ENCODE measurements around the gene ZNF407. TPM values are rescaled to one million over a fixed set of nuclear protein-coding genes. Genes with fewer than 3 reads are reported as not detected.

Gene ZNF407
- total RNA-seq, 2 donors from 2014 or later, result 11.7 to 22.2 TPM

- Histone ChIP-seq H3K9me3 (no peaks in the 10 kb centered on the region), H3K27ac (no peak overlapping the region), H3K4me3 (no peak overlapping the region), H3K4me1 (replicated peaks) (no peaks in the 10 kb centered on the region), H3K36me3 (no peaks in the 10 kb centered on the region), H3K27me3 (replicated peaks; ENCODE audit: insufficient read depth) (peaks cover 7% of the 10 kb centered on the region)
- intact Hi-C loops (cut with DNase I), result no loop called here
- DNase-seq (ENCODE audit: low spot score), result no peak
- 94% methylated on average over 16 of the region's 16 CpGs for WGBS
- TF ChIP-seq CTCF (IDR thresholded peaks at IDR 0.05), result no peak
- TF ChIP-seq POLR2AphosphoS5 (IDR thresholded peaks at IDR 0.05), result no peak
- no peak for TF ChIP-seq POLR2A (IDR thresholded peaks at IDR 0.05)
Measured at GRCh38 chr18:75112186-75113096, 514.8 kb downstream of the ZNF407 start.

DNA sequence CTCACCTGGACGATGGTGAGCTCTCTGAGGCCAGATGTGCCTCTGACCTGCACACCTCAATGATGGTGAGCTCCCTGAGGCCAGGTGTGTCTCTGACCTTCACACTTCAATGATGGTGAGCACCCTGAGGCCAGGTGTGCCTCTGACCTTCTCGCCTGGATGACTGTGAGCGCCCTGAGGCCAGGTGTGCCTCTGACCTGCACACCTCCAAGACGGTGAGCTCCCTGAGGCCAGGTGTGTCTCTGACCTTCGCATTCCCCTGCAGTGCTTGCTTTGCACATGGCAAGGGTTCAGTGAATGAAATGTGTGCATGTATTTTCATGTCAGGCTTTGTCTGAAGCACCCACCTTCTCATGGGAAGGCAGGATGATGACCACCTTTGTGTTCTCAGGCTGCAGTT is 515.8 kb downstream of the ZNF407 start:
- Histone ChIP-seq H3K4me3 (no peak overlapping the region), H3K36me3 (no peaks in the 10 kb centered on the region), H3K27ac (no peak overlapping the region), H3K4me1 (replicated peaks) (no peaks in the 10 kb centered on the region), H3K9me3 (no peaks in the 10 kb centered on the region), H3K27me3 (replicated peaks; ENCODE audit: insufficient read depth) (peaks cover 7% of the 10 kb centered on the region)
- no peak for DNase-seq (ENCODE audit: low spot score)
- 96% methylated on average over 5 of the region's 5 CpGs for WGBS
- intact Hi-C loops (cut with DNase I), result no loop called here
- TF ChIP-seq POLR2AphosphoS5 (IDR thresholded peaks at IDR 0.05), result no peak
- TF ChIP-seq CTCF (IDR thresholded peaks at IDR 0.05), result no peak
- no peak for TF ChIP-seq POLR2A (IDR thresholded peaks at IDR 0.05)

- no peak for DNase-seq (ENCODE audit: low spot score)
- Histone ChIP-seq H3K9me3 (no peaks in the 10 kb centered on the region), H3K4me3 (no peak overlapping the region), H3K4me1 (replicated peaks) (no peaks in the 10 kb centered on the region), H3K27me3 (replicated peaks; ENCODE audit: insufficient read depth) (peaks cover 7% of the 10 kb centered on the region), H3K27ac (no peak overlapping the region), H3K36me3 (no peaks in the 10 kb centered on the region)
- TF ChIP-seq POLR2AphosphoS5 (IDR thresholded peaks at IDR 0.05) (no peak), CTCF (IDR thresholded peaks at IDR 0.05) (no peak), POLR2A (IDR thresholded peaks at IDR 0.05) (no peak)
- intact Hi-C loops (cut with DNase I), result no loop called here
- 86% methylated on average over 6 of the region's 6 CpGs for WGBS
Measured at GRCh38 chr18:75114231-75114764, 516.6 kb downstream of the ZNF407 start.

Other genes starting within 250 kb of the ZNF407 start
- gene DIPK1C, start 140.6 kb upstream of the ZNF407 start, total RNA-seq, result 10 to 100 TPM in 1 of 2 donors, not detected in 1; 10.8 TPM
- 100 to 1,000 TPM; 144 to 294 TPM for gene CNDP2, start 101.5 kb upstream of the ZNF407 start, total RNA-seq
- not detected for gene CNDP1, start 63.4 kb upstream of the ZNF407 start, total RNA-seq